Measurements from ENCODE around the gene FRMD7.
A peak's percentile ranks its signal among the peaks of the same experiment; 100 is the strongest.
"Not testable (repeated sequence)": the region's sequence is repeated elsewhere in the genome, so short reads cannot be mapped to it uniquely, and the experiment has no call there.

FRMD7 gene, protein sequence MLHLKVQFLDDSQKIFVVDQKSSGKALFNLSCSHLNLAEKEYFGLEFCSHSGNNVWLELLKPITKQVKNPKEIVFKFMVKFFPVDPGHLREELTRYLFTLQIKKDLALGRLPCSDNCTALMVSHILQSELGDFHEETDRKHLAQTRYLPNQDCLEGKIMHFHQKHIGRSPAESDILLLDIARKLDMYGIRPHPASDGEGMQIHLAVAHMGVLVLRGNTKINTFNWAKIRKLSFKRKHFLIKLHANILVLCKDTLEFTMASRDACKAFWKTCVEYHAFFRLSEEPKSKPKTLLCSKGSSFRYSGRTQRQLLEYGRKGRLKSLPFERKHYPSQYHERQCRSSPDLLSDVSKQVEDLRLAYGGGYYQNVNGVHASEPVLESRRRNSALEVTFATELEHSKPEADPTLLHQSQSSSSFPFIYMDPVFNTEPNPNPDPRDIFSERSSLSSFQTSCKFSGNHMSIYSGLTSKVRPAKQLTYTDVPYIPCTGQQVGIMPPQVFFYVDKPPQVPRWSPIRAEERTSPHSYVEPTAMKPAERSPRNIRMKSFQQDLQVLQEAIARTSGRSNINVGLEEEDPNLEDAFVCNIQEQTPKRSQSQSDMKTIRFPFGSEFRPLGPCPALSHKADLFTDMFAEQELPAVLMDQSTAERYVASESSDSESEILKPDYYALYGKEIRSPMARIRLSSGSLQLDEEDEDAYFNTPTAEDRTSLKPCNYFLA

DNA sequence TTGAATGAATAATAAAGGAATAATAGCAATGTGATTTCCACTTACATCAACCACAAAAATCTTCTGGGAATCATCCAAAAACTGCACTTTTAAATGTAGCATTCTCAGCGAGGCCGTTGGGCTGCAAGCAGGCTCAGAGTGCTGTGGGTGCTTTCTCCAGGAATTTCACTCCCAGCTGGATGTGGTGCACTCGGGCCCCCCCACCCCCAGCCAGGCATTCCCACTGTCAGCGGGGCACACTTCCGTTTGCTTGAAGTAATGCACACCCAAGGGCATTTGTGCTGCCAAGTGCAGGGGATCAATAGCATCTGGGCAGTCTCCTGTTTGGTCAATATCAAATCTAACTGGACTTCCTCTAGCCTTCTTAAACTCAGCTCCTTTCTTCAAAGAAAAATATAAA, at the start of gene FRMD7:
Gene FRMD7 (minus strand): TSS at position 278 of the 400 bp plus-strand sequence. CDS start 176 bp downstream, at position 102.
- peak; percentile 53 for DNase-seq

DNA sequence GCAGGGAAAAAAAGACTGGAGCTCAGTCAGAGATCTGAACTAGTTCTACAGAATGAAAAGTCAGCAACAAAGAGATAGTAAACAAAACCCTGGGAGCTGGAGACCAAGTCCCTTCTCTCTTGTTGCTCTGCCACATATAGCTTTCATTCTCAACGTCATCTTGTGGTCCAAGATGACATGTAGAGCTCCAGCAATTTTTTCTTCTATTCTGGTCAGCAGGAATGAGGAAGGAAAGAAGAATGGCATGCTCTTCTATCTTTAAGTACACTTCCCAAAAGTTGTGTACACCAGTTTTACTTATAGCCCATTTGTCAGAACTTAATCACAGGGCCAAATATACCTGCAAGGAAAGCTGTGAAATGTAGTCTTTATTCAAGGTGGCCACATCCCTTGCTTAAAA, 45.8 kb upstream of the FRMD7 start:
- DNase-seq = no peak

DNA sequence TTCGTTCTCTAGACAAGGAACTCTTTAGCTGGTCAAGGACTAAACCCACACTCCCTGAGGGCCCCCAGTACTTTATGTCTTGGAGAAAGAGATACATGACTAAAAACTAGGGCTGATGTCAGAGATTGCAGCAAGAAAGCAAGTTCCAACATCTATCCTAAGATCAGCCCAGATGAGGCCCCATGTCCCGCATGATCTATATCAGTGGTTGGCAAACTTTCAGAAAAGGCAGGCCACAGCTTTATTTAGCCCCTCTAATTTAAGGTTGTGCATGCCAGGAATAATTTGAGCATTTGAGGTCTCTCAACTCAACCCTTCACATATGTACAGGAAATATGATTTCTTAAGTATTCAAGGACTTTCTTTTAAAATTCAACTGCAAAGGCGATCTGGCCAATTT, 44.1 kb upstream of the FRMD7 start:
- peak; percentile 60 for DNase-seq

DNA sequence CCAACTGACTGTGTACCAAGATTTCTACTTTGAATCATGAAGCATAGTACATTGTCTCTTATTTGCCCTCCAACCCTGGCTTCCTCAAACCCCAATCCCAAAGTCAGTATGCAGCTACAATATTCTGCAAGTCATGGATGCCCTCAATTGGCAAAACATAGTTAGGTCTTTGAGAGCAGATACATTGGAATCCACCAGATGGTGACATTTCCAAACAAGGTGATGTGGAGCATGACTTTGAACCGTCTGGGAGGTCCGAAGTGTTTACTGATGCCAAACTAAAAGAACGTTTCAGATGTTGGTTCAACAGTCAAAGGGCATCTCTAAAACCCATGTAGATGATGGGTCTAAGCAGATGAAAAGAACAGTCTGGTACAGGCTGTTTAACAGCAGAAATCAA, 43.7 kb upstream of the FRMD7 start:
- DNase-seq = peak; percentile 0

DNA sequence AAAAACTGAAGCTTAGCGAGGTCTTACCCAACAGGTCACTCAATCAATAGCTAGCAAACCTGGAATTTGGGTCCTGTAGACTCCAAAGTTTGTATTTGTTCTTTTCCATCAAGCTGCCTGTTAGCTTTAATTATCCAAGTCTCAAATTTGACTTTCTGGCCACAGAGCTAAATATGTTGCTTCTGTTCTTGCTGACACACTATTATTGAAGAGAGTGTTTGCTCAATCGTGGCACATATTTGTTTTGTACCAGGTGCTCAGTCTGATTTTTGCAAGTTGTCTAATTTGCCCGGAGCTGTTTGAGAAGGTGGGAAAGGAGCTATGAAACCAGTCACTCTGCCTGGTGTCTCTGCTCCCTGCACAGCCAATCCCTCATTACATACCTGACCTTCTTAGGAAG, 41.7 kb upstream of the FRMD7 start:
- no peak for DNase-seq

DNA sequence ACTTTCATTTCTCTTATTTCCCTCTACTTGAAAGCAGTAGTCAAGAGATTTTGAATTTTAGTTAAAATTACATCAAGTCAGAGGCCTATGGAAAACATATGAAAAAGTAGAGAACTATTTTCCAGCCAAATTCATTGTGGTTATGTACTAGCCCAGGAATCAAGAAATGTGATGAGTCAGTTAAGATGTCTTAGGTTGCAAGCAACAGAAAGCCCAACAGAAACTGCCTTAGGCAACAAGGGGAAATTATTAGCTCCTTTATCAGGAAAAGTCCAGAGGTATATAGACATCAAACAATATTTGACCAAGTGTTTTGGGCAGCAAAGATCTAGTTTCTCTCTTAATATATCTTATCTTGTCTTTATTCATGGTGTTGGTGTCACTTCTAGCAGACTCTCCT, 37.8 kb upstream of the FRMD7 start:
- peak; percentile 10 for DNase-seq

DNA sequence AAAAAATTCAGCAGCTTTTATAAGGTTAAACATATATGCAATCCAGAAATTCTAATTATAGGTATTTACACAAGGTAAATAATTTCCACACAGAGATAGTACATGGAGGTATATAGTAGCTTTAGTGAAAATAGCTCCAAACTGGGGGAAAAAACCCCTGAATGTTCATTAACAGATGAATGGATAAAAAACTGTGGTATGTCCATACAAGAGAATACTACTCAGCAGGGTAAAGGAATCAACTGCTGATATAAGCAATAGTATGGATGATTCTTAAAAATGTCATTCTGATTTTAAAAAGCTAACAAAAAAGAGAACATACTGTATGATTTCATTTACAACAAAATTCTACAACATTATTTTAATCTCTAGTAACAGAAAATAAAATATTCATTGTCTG, 37.2 kb upstream of the FRMD7 start:
- no peak for DNase-seq

DNA sequence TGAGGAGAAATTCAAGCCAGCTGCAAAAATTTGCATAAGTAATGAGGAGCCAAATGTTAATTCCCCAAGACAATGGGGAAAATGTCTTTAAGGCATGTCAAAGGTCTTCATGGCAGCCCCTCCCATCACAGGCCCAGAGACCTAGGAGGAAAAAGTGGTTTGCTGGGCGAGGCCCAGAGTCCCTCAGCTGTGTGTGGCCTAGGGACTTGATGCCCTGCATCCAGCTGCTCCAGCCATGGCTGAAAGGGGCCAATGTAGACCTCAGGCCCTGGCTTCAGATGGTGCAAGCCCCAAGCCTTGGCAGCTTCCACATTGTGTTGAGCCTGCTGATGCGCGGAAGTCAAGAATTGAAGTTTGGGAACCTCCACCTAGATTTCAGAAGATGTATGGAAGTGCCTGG, 35.3 kb upstream of the FRMD7 start:
- not testable (repeated sequence) for DNase-seq

DNA sequence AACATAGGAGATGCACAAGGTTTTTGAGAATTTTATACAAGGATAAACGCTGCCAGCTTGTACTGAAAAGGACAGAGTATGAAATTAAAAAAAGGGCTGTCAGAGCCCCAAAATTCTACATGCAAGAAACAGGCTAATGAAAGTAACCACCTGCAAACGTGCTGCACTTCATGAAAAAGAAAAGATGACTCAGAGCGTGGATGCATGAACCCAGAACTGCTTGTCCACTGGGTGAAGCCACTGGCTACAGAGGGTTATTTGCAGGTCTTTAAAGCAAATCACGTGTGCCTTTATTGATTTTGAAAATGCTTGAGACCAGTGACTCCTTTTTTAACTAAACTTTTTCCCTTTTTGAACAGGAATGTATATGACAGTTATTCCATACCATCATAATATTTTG, 25.3 kb upstream of the FRMD7 start:
- no peak for DNase-seq

DNA sequence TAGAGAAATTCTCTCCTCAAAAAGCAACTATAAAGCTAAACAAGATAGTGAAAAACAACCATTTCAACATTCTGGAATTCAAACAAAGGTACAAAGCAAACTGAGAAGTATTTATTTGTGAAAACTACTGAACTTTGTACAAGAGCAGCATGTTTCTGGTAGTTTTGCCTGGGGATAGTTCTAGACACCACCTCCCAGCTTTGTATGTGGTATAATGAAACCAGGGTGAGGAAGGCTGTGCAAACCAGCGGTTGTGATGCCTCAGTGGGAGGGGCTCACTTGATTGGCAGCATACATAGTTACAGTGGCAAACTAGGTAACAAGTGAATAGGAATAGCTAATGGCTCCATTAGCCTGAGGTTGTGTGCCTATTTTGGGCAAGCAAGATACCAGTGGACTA, 18.6 kb upstream of the FRMD7 start:
- no peak for DNase-seq

DNA sequence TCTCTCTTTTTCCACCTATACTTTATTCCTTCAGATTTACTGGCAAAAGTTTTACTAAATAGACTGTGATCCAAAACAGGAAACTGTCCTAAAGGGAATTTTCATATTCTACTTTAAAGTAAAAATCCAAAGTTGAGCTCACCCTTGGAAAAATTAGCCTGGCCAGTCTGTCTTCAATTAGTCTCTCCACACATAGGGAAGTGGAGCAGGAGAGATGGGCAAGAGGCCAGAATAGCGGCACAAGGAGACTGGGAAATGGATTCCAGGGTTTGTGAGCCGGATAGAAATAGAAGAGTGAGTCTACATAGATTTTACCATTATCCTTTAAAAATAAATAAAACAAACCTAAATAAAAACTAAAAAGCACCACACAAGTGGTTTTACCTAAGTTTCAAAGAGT, 16.2 kb upstream of the FRMD7 start:
- DNase-seq = no peak

DNA sequence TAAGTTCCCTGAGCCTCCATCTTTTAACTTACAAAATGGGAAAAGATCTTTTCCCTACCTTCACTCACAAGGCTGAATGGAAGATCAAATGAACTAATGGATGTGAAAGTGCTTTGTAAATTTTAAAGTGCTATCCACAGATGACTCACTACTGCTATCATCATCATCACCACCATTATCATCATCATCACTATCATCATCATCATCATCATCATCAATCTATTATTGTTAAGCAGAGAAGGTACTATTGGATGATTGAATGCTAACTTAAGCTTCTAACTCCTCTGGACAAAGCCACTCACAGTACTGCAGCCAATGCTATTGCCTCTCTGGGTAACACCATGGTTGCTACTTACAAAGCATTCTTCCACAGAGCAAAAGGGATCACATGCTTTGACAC, 1.9 kb downstream of the FRMD7 start:
- DNase-seq = no peak

DNA sequence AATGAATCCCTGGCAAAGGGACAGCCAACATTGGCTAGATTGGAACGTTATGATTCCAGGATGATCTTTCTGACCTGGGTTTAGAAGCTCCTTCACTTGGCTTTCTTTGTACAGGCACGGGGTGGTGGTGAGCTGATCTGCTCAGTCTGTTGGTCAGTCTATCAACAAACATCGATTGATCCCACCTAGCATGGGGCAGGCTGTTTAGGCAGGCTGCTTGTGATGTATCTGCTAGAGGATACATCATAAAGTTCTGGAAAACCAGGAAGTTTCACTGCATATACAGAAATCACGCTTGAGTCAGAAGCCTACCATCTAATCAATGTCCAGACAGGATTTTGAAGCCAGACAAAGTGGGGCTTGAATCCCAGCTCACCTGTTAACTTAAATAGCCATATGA, 6.9 kb downstream of the FRMD7 start:
- no peak for DNase-seq

DNA sequence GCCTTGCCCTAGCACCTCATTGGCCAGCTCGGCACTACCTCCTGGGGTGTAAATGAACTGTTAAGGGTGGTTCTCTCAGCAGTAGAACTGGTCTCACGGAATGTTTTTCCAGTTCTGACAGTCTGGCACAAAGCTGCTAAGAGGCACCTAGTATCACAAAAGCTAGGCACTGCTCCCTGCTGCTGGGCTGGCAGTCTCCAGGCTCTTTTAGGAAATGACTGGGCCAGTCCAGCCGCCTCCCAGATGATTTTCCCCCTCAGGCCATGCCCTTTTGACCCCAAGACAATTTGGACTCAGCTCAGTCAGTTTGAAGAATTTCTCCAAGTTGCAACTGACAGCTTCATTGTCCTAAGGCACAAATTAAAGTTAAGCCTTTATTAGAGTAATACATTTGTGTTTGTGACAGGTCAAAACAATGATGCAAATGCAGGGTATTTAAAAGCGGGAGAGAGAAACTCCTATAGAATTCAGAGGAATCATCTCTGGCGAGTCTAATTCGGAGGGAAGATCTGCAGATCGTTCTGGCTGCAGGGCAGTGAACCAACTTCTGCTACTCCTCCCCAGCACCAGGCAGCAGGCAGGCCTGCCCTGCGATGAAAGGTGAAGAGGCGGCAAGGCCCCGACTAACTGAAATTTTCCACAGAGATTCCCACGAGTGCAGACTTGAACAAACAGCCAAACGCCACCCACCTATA, 7.9 kb downstream of the FRMD7 start:
- DNase-seq = no peak

DNA sequence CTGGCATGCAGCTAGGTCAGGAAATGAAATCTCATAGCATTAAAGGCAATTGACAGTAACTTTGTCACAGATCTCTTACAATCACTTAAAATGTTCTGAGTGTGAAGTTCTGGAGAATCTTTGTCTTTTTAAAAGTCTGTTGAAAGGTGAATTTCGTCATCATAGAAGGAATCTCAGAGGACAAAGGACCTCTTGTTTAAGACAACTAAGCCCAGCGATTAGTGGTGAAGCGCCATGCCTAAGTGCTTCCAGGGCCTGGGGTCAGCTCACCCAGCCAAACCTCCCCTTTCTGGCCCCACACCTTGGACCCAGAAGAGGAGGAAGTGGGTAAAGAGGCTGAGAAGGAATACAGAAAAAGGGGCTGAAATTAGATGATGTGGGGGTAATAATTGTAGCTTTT, 8.5 kb downstream of the FRMD7 start:
- DNase-seq = no peak

DNA sequence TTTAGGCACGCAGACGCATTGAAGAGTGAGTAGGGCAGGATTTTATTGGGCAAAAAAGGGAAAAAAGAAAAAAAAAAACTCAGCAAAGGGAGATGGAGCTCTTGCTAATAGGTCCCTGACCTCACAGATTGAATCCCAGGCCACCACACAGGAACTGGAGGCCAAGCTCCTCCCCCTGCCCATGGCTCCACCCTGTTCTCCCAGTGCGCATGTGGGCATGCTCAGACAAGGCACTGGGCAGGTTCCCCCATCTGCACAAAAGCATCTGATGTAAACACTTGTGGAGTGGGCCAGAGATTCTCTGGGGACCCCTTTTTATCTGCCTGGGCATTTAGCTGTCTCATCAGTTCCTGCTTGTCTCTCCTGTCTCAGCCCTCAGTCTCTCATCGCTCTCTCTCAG, 9.5 kb downstream of the FRMD7 start:
- no peak for DNase-seq

DNA sequence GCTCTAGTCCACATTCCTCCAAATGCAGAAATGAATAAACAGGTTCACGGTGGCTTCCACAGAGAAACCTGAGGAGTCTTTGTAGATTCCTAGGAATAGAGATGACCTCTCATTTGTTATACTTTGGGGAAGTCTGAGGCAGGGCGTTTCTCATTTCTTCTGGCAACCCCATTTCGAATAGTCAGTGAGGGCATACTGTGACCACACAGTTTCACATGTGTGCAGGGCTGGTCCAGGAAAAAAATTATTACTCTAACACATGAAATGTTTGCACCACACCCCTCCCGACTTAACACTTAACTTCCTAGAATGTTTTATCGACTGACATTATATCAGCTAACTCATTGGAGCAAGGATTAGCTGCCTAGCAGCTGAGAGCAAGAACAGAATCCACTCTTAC, 12.0 kb downstream of the FRMD7 start:
- no peak for DNase-seq

DNA sequence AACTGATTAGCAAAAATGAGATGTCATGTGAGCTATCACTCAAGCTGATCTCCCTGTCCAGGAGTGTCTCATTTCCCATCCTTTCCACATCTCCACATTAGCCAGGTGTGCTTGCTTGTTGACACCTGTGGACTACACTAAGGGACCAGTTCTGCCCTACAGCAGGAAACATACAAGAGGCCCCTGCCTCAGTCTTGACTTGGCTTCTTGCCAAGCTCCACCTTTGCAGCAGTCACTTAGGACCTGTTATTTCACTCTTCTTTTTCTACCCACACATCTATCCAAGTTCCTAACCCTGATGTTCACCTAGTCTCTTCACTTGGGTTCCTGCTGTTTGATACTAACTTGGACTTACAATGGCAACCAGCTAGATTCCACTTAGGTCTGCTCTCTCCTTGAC, 13.2 kb downstream of the FRMD7 start:
- no peak for DNase-seq

DNA sequence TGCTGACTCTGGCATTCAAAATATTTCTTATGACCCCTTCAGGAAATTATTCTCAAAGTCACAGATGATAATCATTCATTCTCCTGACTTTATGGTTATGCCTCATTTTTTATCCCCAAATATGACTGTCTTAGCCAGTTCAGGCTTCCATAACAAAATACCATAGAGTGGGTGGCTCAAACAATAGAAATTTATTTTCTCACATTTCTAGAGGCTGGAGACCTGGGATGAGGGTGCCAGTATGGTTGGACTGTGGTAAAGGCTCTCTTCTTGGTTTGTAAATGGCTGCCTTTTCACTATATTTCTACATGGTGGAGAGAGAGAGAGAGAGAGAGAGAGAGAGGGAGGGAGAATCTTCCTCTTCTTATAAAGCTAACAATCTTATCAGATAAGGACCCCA, 20.5 kb downstream of the FRMD7 start:
- DNase-seq = no peak

DNA sequence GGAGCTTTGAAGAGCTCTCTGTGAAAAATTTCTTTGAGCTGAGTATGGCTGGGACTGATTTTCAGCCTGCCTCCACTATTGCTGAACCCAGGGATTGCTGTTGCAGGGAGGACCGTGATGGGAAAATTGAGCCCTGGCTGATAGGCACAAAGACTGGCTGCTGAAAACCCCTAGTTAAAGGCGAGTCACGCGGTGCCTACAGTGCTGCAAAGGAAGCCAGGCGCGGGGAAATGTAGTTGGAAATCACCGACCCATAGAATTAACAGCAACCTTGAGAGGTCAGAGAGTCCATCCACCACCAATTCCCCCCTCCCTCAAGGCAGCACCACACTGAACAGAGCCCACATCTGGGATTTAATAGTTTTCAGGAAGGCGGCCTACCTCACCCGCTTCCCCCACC, 26.0 kb downstream of the FRMD7 start:
- DNase-seq = no peak

DNA sequence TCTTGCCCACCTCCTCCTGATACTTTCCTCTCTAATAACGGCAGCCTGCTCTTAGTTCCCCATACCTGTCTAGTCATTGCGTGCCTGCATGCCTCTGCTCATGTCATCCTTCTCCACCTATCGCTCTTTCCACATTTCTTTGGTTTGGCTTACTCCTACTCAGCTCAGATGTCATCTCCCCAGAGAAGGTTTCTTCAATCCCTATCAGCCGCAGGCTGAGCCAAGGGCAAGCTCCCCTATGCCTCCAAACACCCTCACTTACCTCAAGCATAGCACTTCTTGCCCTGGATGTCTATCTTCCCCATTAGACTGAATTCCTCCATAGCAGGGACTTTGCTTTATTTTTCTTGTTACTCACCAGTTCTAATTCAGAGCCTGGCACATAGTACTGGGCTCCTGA, 26.6 kb downstream of the FRMD7 start:
- no peak for DNase-seq

DNA sequence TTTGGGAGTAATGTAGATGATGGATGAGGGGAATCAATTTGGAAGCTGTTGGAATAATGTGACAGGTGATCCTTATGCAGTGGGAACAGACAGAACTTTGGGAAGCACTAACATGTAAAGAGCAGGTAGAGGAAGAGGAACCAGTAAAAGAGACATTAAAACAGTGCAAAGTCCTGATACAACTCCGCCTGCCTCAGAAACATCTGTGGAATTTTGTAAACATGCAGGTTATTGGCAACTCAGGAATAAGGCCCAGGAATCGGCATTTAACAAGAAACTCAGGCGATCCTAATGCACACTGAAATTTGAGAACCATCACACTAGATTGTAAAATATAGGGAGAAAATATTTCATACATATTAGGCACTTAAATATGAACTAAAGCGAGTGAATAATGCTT, 29.1 kb downstream of the FRMD7 start:
- not testable (repeated sequence) for DNase-seq

DNA sequence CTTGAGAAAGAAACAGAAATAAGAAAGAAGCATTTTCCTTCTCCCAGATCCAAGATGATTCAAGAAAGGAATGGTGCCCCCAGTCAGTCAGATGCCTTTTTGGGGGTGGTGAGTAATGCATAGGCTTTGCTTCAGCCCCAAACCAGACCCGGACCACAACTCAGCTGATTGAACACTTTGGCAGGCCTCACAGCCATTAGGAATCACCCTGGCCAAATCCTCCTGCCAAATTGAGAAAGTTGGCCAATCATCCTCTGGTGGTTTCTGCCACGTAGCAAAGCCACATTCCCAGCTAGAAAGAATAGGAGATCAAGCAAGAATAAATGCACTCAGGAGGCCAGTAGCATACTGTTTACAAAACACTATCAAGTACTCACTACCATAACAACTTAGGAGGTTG, 33.7 kb downstream of the FRMD7 start:
- peak; percentile 42 for DNase-seq

DNA sequence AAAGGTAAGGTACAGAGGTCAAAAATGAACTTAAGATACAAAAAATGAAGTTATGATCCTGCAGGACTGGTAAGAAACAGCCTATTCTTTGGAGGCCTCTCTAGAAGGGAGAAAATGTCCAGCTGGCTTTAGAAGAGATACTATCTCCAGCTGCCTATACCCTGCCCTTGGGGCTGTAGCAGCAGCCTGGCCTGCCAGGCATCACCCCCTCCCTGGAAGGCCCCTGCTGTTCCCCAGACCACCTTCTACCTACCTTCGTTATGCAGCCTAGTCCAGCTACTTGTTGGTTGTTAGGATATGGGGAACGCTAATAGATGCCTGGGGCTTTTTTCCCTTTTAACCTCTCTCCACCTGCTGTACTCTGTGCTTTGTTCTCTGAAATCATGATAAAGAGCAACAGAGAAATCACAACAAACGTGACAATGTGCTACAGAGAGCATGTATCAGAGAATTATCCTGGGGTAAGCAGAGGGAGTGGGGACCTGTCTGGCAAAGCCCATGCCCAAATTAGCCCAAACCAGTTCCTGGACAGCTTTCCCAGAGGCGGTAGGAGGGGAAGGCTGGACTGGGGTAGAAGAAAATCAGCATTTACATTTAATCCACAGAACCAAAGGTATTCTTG, 34.5 kb downstream of the FRMD7 start:
- DNase-seq = no peak

Data from fibroblast of skin of right biceps (primary cell).